WTC11 (cell line): Measurements from ENCODE around the gene TEKTIP1. TPM values are rescaled to one million over a fixed set of nuclear protein-coding genes. Genes with fewer than 3 reads are reported as not detected.

ENCODE experiments used
- ATAC-seq: fragments of 200-7000 bp; cut with Tn5 transposase; 2 replicates; pipeline ENCODE4 v1.10.0; 2021; ENCODE audit warnings: mild to moderate bottlenecking, moderate library complexity
- CTCF ChIA-PET: fragments of 300-600 bp; sonication (Branson Sonifier 250); formaldehyde crosslinking; loops from one replicate; lab custom pipeline; 2021; ENCODE audit warnings: antibody characterized with exemption; lab: Charles Lee
- POLR2A ChIA-PET: fragments of 350-600 bp; sonication (Branson Sonifier 250); formaldehyde crosslinking; loops from one replicate; lab custom pipeline; 2021; ENCODE audit warnings: antibody characterized with exemption; lab: Charles Lee
- DNase-seq: peaks from one replicate; pipeline ENCODE4 v3.0.0; 2021; ENCODE audit warnings: low spot score
- H3K27ac Mint-ChIP-seq: 2 replicates; pipeline ENCODE4 v1.8.0; 2021; ENCODE audit warnings: mixed read lengths
- H3K27me3 Mint-ChIP-seq: 2 replicates; pipeline ENCODE4 v1.8.0; 2021; ENCODE audit warnings: low read depth, mild to moderate bottlenecking, moderate library complexity, mixed read lengths
- H3K36me3 Mint-ChIP-seq: 2 replicates; pipeline ENCODE4 v1.8.0; 2021; ENCODE audit warnings: mixed read lengths
- H3K4me1 Mint-ChIP-seq: 2 replicates; pipeline ENCODE4 v1.8.0; 2022; ENCODE audit warnings: mixed read lengths
- H3K4me3 Mint-ChIP-seq: 2 replicates; pipeline ENCODE4 v1.8.0; 2021; ENCODE audit warnings: mild to moderate bottlenecking, moderate library complexity, mixed read lengths
- H3K9me3 Mint-ChIP-seq: 2 replicates; pipeline ENCODE4 v1.8.0; 2021; ENCODE audit warnings: mixed read lengths
- ATF1 ChIP-seq: sonication (generic); formaldehyde crosslinking; IDR thresholded peaks from 2 replicates; pipeline ENCODE4 v1.8.1; 2023; ENCODE audit warnings: mild to moderate bottlenecking, moderate library complexity, missing genetic modification reagents
- EMX1 ChIP-seq: fragments of 250-450 bp; sonication (Bioruptor Pico); IDR thresholded peaks from 2 replicates; pipeline ENCODE4 v1.8.0; 2021; ENCODE audit warnings: mild to moderate bottlenecking
- GRHL2 ChIP-seq: fragments of 250-450 bp; sonication (Bioruptor Pico); IDR thresholded peaks from 2 replicates; pipeline ENCODE4 v1.8.0; 2022; ENCODE audit warnings: mild to moderate bottlenecking, moderate library complexity; ENCODE audit not compliant: insufficient replicate concordance, severe bottlenecking
- NFATC4 ChIP-seq: fragments of 250-450 bp; sonication (Bioruptor Pico); IDR thresholded peaks from 2 replicates; pipeline ENCODE4 v1.9.0; 2021; ENCODE audit warnings: mild to moderate bottlenecking
- NFYB ChIP-seq: sonication (generic); formaldehyde crosslinking; conservative IDR thresholded peaks from 2 replicates; pipeline ENCODE4 v1.8.0; 2022; ENCODE audit warnings: low read depth, missing genetic modification reagents
- NR2C2 ChIP-seq: sonication (generic); formaldehyde crosslinking; IDR thresholded peaks from 2 replicates; pipeline ENCODE4 v1.8.0; 2022; ENCODE audit warnings: mild to moderate bottlenecking, missing genetic modification reagents
- SMAD4 ChIP-seq: sonication (generic); formaldehyde crosslinking; IDR thresholded peaks from 2 replicates; pipeline ENCODE4 v1.8.0; 2022; ENCODE audit warnings: mild to moderate bottlenecking, missing genetic modification reagents
- TEAD4 ChIP-seq: sonication (generic); formaldehyde crosslinking; IDR thresholded peaks from 2 replicates; pipeline ENCODE4 v1.8.0; 2022; ENCODE audit warnings: mild to moderate bottlenecking, missing genetic modification reagents
- TP53 ChIP-seq: sonication (generic); formaldehyde crosslinking; IDR thresholded peaks from 2 replicates; pipeline ENCODE4 v1.8.1; 2023; ENCODE audit warnings: mild to moderate bottlenecking, missing genetic modification reagents
- ZNF232 ChIP-seq: sonication (generic); formaldehyde crosslinking; IDR thresholded peaks from 2 replicates; pipeline ENCODE4 v1.8.0; 2022; ENCODE audit warnings: mild to moderate bottlenecking, missing genetic modification reagents
- ZNF317 ChIP-seq: sonication (generic); formaldehyde crosslinking; IDR thresholded peaks from 2 replicates; pipeline ENCODE4 v1.8.1; 2023; ENCODE audit warnings: low read depth, mild to moderate bottlenecking, moderate library complexity, missing genetic modification reagents, borderline replicate concordance
- ZNF416 ChIP-seq: fragments of 250-450 bp; sonication (Bioruptor Pico); IDR thresholded peaks from 2 replicates; pipeline ENCODE4 v1.9.0; 2021; ENCODE audit warnings: mild to moderate bottlenecking, inconsistent platforms
- total RNA-seq: library from RNA; stranded (reverse); gene quantifications from 3 replicates; pipeline ENCODE4 v1.2.3, GENCODE V29; 2021
- TF ChIP-seq, protein P1 (sequence below): sonication (generic); formaldehyde crosslinking; conservative IDR thresholded peaks from 2 replicates; pipeline ENCODE4 v1.8.1; 2023; ENCODE audit warnings: mild to moderate bottlenecking, low read depth, missing genetic modification reagents, moderate library complexity
- TF ChIP-seq, protein P2 (sequence below): fragments of 250-450 bp; sonication (Bioruptor Pico); IDR thresholded peaks from 2 replicates; pipeline ENCODE4 v1.9.0; 2021; ENCODE audit warnings: mild to moderate bottlenecking
- TF ChIP-seq, protein P3 (sequence below): fragments of 250-450 bp; sonication (Bioruptor Pico); IDR thresholded peaks from 2 replicates; pipeline ENCODE4 v1.8.0; 2021; ENCODE audit warnings: mild to moderate bottlenecking
- TF ChIP-seq, protein P4 (sequence below): fragments of 250-450 bp; sonication (Bioruptor Pico); IDR thresholded peaks from 2 replicates; pipeline ENCODE4 v1.9.0; 2021; ENCODE audit warnings: mild to moderate bottlenecking
- TF ChIP-seq, protein P5 (sequence below): sonication (generic); formaldehyde crosslinking; IDR thresholded peaks from 2 replicates; pipeline ENCODE4 v1.8.0; 2023; ENCODE audit warnings: missing genetic modification reagents
- TF ChIP-seq, protein P6 (sequence below): sonication (generic); formaldehyde crosslinking; IDR thresholded peaks from 2 replicates; pipeline ENCODE4 v1.8.1; 2022; ENCODE audit warnings: mild to moderate bottlenecking, moderate library complexity, missing genetic modification reagents

The TEKTIP1 gene
- total RNA-seq, 1 experiment from 2014 or later: 6.3 TPM

DNA sequence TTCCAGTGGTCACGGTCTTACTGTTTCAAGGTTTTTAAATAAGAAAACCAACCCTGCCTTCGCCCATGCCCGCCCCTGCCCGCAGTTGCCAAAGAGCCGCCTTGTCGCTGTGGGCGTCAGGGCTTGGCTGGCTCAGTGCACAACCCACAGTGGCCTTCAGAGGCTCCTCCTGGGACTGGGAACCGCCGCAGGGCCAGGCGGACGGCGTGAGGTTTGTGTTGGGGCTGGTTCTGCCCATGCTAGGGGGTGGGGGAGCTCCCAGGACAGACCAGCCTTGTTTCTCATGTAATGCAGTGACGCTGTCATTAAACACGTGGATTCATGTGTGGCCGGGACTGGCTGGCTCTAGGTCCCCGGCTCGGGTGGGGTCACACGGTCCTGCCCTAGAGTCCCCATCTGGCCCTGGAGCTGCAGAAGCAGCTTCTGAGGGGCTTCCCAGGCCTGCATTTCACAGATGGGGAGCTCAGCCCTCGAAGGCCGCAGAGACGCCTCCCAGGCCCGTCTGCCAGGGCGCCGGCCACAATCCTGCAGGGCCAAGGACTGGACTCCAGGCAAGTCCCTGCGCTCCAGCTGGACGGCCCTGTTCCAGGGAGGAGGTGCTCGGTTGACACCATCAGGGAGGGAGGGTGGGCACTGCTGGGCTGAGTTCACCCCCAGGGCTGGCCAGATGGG lies 2.4 kb upstream of the TEKTIP1 start (continued):
- TF ChIP-seq, protein P1, sequence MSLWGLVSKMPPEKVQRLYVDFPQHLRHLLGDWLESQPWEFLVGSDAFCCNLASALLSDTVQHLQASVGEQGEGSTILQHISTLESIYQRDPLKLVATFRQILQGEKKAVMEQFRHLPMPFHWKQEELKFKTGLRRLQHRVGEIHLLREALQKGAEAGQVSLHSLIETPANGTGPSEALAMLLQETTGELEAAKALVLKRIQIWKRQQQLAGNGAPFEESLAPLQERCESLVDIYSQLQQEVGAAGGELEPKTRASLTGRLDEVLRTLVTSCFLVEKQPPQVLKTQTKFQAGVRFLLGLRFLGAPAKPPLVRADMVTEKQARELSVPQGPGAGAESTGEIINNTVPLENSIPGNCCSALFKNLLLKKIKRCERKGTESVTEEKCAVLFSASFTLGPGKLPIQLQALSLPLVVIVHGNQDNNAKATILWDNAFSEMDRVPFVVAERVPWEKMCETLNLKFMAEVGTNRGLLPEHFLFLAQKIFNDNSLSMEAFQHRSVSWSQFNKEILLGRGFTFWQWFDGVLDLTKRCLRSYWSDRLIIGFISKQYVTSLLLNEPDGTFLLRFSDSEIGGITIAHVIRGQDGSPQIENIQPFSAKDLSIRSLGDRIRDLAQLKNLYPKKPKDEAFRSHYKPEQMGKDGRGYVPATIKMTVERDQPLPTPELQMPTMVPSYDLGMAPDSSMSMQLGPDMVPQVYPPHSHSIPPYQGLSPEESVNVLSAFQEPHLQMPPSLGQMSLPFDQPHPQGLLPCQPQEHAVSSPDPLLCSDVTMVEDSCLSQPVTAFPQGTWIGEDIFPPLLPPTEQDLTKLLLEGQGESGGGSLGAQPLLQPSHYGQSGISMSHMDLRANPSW: no peak
- no peak for TF ChIP-seq EMX1
- TF ChIP-seq, protein P2, sequence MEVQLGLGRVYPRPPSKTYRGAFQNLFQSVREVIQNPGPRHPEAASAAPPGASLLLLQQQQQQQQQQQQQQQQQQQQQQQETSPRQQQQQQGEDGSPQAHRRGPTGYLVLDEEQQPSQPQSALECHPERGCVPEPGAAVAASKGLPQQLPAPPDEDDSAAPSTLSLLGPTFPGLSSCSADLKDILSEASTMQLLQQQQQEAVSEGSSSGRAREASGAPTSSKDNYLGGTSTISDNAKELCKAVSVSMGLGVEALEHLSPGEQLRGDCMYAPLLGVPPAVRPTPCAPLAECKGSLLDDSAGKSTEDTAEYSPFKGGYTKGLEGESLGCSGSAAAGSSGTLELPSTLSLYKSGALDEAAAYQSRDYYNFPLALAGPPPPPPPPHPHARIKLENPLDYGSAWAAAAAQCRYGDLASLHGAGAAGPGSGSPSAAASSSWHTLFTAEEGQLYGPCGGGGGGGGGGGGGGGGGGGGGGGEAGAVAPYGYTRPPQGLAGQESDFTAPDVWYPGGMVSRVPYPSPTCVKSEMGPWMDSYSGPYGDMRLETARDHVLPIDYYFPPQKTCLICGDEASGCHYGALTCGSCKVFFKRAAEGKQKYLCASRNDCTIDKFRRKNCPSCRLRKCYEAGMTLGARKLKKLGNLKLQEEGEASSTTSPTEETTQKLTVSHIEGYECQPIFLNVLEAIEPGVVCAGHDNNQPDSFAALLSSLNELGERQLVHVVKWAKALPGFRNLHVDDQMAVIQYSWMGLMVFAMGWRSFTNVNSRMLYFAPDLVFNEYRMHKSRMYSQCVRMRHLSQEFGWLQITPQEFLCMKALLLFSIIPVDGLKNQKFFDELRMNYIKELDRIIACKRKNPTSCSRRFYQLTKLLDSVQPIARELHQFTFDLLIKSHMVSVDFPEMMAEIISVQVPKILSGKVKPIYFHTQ (CRISPR knock-in tag): no peak
- no peak for TF ChIP-seq NFATC4
- TF ChIP-seq GRHL2 (CRISPR knock-in tag): no peak
- no peak for TF ChIP-seq SMAD4 (CRISPR knock-in tag)
- no peak for TF ChIP-seq ZNF232 (CRISPR knock-in tag)
- TF ChIP-seq ATF1 (CRISPR knock-in tag): no peak
- no peak for TF ChIP-seq ZNF416 (CRISPR knock-in tag)
- TF ChIP-seq NR2C2 (CRISPR knock-in tag): no peak
- TF ChIP-seq, protein P3, sequence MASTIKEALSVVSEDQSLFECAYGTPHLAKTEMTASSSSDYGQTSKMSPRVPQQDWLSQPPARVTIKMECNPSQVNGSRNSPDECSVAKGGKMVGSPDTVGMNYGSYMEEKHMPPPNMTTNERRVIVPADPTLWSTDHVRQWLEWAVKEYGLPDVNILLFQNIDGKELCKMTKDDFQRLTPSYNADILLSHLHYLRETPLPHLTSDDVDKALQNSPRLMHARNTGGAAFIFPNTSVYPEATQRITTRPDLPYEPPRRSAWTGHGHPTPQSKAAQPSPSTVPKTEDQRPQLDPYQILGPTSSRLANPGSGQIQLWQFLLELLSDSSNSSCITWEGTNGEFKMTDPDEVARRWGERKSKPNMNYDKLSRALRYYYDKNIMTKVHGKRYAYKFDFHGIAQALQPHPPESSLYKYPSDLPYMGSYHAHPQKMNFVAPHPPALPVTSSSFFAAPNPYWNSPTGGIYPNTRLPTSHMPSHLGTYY: no peak
- no peak for TF ChIP-seq TP53 (CRISPR knock-in tag)
- TF ChIP-seq TEAD4 (CRISPR knock-in tag): no peak
- TF ChIP-seq, all 79 proteins: peak for 0

DNA sequence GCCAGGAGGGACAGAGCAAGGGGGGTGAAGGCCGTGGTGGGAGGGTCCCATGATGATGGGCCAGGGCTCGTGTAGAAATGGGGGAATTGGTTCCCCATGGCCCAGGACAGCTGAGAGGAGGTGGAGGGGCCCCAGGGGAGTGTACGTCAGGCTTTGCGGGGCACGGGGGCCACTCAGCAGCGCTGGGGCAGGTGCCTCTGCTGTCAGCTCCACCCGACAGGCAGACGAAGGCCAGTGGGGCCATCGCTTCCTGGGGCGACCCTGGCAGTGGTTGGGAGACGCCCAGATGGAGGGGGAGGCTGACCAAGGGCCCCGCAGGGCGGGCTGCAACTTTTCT lies 1.9 kb upstream of the TEKTIP1 start:
- Mint-ChIP-seq H3K9me3 (peaks cover 4% of the 10 kb centered on the region), H3K36me3 (peaks cover 29% of the 10 kb centered on the region), H3K4me3 (no peak overlapping the region), H3K4me1 (peaks cover 9% of the 10 kb centered on the region), H3K27me3 (no peaks in the 10 kb centered on the region), H3K27ac (no peak overlapping the region; the same call in 1 of the 2 replicates)
- TF ChIP-seq, protein P4, sequence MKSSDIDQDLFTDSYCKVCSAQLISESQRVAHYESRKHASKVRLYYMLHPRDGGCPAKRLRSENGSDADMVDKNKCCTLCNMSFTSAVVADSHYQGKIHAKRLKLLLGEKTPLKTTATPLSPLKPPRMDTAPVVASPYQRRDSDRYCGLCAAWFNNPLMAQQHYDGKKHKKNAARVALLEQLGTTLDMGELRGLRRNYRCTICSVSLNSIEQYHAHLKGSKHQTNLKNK: no peak
- TF ChIP-seq NFYB (CRISPR knock-in tag) (no peak), ZNF317 (CRISPR knock-in tag) (no peak)
- TF ChIP-seq, protein P5, sequence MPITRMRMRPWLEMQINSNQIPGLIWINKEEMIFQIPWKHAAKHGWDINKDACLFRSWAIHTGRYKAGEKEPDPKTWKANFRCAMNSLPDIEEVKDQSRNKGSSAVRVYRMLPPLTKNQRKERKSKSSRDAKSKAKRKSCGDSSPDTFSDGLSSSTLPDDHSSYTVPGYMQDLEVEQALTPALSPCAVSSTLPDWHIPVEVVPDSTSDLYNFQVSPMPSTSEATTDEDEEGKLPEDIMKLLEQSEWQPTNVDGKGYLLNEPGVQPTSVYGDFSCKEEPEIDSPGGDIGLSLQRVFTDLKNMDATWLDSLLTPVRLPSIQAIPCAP (CRISPR knock-in tag): no peak
- TF ChIP-seq, protein P6, sequence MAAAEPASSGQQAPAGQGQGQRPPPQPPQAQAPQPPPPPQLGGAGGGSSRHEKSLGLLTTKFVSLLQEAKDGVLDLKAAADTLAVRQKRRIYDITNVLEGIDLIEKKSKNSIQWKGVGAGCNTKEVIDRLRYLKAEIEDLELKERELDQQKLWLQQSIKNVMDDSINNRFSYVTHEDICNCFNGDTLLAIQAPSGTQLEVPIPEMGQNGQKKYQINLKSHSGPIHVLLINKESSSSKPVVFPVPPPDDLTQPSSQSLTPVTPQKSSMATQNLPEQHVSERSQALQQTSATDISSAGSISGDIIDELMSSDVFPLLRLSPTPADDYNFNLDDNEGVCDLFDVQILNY (CRISPR knock-in tag): no peak
- POLR2A ChIA-PET: no interaction called here
- ATAC-seq: no peak
- no peak for DNase-seq
- CTCF ChIA-PET: interaction anchor here (0.6 to 3.9 kb wide), 5 partner anchors 8 to 730 kb away, joined by 3 to 22 read pairs (median 5); no protein-coding TSS in a partner anchor
